GM12892 (cell line): Measurements from ENCODE around the gene OR5K2.

Experiments used
- POLR2A ChIP-seq: IDR thresholded peaks from 2 replicates; pipeline ENCODE4 v1.6.1; 2011; ENCODE audit warnings: low read depth, low read length, control low read depth
- POLR2AphosphoS5 ChIP-seq: IDR thresholded peaks from 2 replicates; pipeline ENCODE4 v1.6.1; 2011; ENCODE audit warnings: low read depth, low read length, control low read depth
- TAF1 ChIP-seq: IDR thresholded peaks from 2 replicates; pipeline ENCODE4 v1.6.1; 2011; ENCODE audit warnings: low read depth, mild to moderate bottlenecking, control low read depth, low read length, borderline replicate concordance

GRCh38 chr3:98512576-98512975 is 15.1 kb downstream of the OR5K2 start:
- TF ChIP-seq POLR2AphosphoS5 (no peak), POLR2A (no peak), TAF1 (no peak)
